AG09319 (cell line): ENCODE data around the gene OVCA2.

ENCODE experiments used
- DNase-seq: peaks from one replicate; pipeline ENCODE4 v3.0.0-alpha.2; 2010; ENCODE audit warnings: low read depth; ENCODE audit errors: extremely low read depth
- TF ChIP-seq, protein P1 (sequence below): IDR thresholded peaks from 2 replicates; pipeline ENCODE4 v1.5.1; 2011; ENCODE audit warnings: low read depth, mild to moderate bottlenecking, inconsistent platforms, low read length, moderate library complexity

OVCA2 gene

DNA sequence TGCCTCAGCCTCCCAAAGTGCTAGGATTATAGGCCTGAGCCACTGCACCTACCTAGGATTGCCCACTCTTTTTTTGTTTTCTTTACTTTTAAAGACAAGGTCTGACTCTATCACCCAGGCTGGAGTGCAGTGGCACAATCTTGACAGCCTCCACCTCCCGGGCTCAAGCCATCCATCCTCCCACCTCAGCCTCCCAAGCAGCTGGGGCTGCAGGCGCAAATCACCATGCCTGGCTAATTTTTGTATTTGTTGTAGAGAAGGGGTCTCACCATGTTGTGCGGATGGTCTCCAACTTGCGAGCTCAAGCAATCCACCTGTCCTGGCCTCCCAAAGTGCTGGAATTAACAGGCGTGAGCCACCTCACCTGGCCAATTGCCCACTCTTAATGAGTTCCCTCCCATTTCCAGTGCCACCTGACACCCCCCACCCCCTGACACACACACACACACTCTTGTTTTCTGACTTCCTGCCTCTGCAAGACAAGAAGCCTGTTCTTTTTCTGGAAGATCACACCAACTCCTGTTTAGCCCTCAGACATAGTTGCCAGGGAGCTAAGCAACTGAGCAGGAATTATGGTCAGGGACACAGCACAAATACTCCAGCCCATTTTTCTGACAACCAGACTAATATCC lies 2.6 kb downstream of the OVCA2 start:
- no peak for DNase-seq
- TF ChIP-seq, protein P1, sequence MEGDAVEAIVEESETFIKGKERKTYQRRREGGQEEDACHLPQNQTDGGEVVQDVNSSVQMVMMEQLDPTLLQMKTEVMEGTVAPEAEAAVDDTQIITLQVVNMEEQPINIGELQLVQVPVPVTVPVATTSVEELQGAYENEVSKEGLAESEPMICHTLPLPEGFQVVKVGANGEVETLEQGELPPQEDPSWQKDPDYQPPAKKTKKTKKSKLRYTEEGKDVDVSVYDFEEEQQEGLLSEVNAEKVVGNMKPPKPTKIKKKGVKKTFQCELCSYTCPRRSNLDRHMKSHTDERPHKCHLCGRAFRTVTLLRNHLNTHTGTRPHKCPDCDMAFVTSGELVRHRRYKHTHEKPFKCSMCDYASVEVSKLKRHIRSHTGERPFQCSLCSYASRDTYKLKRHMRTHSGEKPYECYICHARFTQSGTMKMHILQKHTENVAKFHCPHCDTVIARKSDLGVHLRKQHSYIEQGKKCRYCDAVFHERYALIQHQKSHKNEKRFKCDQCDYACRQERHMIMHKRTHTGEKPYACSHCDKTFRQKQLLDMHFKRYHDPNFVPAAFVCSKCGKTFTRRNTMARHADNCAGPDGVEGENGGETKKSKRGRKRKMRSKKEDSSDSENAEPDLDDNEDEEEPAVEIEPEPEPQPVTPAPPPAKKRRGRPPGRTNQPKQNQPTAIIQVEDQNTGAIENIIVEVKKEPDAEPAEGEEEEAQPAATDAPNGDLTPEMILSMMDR, result no peak

DNA sequence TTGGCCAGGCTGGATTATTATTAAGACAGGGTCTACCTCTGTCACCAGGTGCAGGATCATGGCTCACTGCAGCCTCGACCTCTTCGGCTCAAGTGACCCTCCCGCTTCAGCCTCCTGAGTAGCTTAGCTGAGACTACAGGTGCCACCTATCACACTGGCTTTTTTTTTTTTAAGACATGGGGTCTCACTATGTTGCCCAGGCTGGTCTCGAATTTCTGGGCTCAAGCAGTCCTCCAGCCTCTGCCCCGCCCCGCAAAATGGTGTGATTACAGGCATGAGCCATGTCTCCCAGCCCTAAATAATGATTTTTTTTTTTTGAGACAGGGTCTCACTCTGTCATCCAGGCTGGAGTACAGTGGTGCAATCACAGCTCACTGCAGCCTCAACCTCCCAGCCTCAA lies 5.8 kb downstream of the OVCA2 start:
- no peak for DNase-seq
- TF ChIP-seq, protein P1, result no peak

DNA sequence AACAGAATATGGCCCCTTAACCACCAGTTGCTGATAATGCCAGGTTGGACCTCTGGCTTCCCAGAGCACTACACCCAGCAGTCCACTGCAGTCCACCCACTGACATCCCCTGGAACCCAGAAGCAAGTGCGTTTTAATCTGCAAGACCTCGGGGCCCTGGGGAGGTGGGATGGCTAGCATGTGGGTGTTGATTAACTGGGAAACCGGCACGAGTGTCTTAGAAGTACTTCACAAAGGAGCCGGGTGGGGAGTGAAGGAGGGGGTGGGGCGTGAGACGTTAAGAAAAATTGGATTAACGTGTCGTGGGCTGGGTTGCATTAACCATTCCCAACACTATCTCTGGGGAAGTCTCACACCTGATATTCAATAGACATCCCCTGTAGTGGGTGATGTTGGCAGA lies 7.0 kb downstream of the OVCA2 start:
- TF ChIP-seq, protein P1, result no peak

DNA sequence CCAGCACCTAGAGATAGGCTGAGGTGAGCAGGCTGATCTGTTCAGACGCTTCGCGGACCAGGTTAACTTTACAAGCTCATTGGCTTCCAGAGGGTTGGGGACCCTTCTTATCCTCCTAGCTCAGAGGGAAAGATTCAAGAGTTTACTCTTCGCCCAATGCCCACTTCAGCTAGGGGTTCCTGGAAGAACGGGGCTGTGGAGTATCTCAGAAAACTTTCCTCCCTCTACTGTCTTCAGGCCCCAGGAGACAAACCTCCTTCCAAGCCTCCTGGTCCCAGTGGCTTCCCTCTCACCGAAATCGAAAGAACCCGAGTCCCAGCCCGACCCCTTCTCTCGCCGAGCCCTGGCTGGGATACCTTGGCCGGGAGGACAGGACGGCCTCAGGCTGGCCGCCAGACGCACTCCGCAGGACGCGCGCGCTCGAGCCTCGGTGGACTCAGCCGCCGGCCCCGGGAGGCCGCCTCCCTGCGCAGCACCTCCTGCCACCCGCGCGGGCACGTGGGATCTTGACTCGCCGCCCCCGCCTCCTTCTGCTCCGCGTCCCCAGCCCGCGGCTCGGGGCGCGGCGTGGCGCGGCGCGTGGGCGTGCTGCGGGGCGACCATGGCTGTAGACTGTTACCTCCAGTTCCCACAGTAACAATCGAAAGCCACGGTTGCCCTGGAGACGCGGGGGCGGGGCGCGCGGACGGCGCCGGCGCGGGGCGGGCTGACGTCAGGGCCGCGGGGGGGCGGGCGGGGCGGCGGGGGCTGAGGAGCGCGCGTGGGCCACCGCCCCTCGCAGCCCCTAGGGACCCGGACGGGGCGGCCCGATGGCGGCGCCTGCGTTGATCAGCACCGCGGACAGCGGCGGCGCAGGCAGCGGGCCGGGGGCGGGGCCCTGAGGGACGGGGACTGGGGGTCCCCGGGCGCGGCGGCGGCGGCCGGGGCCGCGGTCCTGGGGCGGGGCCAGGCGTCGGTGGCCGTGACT lies 7.8 kb downstream of the OVCA2 start:
- DNase-seq, result no peak

More for the DNA sequence above, 7.0 kb downstream of the OVCA2 start:
- DNase-seq, result no peak

DNA sequence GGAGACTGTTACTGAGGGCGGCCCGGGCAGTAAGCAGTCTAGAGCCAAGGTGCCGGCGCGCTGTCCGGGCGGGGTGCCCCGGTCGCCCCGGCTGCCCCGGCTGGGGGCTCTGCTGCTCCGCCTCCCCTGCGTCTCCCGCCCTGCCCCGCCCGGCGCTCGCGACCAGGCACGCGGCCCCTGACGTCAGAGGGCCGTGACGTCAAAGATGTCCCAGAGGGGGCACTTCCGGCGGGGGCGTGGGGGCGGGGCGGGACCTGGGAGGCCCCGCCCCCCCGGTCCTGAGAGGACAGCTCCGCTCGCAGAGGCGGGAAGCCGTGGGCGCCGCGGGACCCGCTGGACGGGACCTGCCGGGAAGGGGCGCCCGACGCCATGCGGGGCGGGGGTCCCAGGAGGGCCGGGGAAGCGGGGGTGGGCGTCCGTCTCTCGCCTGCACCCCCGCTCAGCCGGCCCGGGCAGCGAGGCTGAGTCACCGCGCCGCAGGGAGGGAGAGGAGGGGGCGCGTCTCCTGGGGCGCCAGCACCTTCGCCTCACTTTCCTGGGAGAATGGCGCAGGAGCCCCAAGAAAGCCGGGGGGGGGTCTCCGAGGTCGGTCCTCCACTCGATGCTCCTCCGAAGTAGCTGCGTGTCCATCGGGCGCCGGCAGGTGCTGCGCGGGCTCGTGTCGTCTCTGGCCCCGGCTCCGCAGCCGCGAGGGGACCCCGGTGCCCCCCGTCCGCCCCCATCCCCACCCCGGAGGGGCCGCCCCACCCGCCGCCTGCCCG lies 8.7 kb downstream of the OVCA2 start:
- TF ChIP-seq, protein P1, result no peak
- DNase-seq, result no peak

More for the DNA sequence above, 7.8 kb downstream of the OVCA2 start:
- TF ChIP-seq, protein P1, result no peak

DNA sequence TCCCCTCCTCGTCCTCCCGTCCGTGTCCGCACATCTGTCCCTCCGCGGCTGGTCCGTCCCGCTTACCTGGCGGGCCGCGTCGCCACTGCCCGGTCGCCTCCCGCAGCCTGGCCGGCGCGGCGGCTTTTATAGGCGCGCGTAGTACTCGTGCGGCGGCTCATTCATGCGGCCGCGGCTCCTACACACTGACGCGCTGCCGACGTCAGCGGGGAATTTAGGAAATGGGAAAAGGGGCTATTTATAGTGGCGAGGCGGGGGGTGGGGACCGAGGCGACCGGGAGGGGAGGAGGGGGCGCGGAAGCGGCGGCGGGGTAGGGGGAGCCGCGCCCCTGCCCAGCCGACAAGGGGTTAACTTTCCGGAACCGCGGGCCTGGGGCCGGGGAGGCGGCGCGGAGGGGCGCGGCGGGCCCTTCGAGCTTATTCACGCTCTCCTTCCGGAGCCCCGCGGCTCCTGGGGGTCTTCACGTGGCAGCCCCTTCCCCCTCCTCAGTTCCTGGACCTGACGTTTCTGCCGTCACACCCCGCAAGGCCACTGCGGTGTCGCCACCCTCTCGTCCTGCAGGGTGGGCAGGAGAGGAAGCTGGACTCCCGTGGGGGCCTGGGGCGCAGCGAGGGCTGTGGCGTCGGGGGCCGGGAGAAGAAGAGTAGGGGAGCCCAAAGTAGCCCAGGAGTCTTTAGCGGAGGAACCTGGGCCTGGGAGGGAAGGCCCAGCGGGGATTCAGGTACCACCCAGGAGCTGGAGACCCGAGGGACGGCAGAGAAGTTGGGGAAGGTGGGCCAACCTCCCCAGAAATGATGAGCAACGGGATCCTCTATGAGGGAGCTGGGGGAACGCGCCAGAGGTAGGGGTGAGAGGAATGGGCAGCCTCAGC lies 9.5 kb downstream of the OVCA2 start:
- DNase-seq, result no peak
- TF ChIP-seq, protein P1, result no peak
